Dendritic cell treated with granulocyte-macrophage colony-stimulating factor and Interleukin-4, amounts not matched to agents 40 ng/mL and 50 ng/mL, for 4 days (primary cell): ENCODE measurements around the gene CRHR2.

Experiments used
- H3K27ac Mint-ChIP-seq: one replicate; pipeline ENCODE4 v1.8.0; 2022; ENCODE audit warnings: mild to moderate bottlenecking, mixed read lengths
- H3K27me3 Mint-ChIP-seq: one replicate; pipeline ENCODE4 v1.8.0; 2022; ENCODE audit warnings: mild to moderate bottlenecking, mixed read lengths
- H3K36me3 Mint-ChIP-seq: one replicate; pipeline ENCODE4 v1.8.0; 2022; ENCODE audit warnings: low read depth, mixed read lengths
- H3K4me1 Mint-ChIP-seq: one replicate; pipeline ENCODE4 v1.8.0; 2022; ENCODE audit warnings: low read depth, mixed read lengths
- H3K4me3 Mint-ChIP-seq: one replicate; pipeline ENCODE4 v1.8.0; 2022; ENCODE audit warnings: mild to moderate bottlenecking, moderate library complexity, mixed read lengths
- H3K9me3 Mint-ChIP-seq: one replicate; pipeline ENCODE4 v1.8.0; 2022; ENCODE audit warnings: mixed read lengths
- intact Hi-C: fragments of 100-400 bp; cut with micrococcal nuclease; formaldehyde crosslinking; loops from one replicate; pipeline ENCODE4 v1.15.0; 2022

Gene CRHR2

GRCh38 chr7:30699706-30700495 lies 17.6 kb upstream of the CRHR2 start:
- intact Hi-C loops: no loop called here
- no peaks in the 10 kb centered on the region for H3K36me3 Mint-ChIP-seq
- no peaks in the 10 kb centered on the region for H3K9me3 Mint-ChIP-seq
- H3K4me1 Mint-ChIP-seq: no peaks in the 10 kb centered on the region
- no peak overlapping the region for H3K4me3 Mint-ChIP-seq
- H3K27ac Mint-ChIP-seq: no peak overlapping the region
- peaks cover 3% of the 10 kb centered on the region for H3K27me3 Mint-ChIP-seq

- Mint-ChIP-seq H3K9me3 (no peaks in the 10 kb centered on the region), H3K36me3 (no peaks in the 10 kb centered on the region), H3K4me3 (no peak overlapping the region), H3K27ac (no peak overlapping the region), H3K4me1 (no peaks in the 10 kb centered on the region), H3K27me3 (peaks cover 3% of the 10 kb centered on the region)
- intact Hi-C loops: no loop called here
Observed at GRCh38 chr7:30698481-30698880, 16.2 kb upstream of the CRHR2 start.

DNA sequence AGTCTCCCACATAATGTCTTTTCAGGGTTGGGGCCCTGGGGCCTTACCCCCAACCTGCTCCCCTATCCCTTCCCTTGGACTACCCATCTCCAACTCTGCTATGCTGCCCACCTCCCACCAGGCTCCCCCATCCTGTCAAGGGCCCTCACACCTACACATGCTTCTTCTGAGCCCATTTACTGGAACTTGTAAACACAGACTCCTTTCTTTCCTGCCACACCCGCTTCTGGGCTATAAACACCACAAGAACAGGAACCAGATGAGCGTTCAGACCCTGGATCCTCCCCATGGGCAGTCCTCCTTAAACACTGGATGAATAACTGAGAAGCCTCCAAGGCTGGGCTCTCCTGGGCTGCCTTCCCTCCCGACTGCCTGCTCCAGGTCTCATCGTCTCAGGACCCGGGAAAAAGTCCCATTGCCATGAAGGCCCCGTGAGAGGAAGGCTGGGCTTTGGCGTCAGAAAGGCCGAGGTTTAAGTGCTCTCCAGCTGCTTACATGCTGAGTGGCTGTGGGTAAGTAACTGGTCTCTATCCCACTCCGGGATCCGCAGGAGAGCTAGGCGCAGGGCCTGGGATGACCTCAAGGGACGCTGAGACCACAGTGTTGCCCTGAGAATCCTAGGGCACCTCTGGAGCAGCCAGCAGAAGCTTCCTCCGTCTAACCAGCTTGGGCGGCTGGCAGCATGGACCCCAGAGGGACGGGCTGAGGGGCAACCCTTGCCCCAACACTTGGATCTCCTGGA lies 15.6 kb upstream of the CRHR2 start:
- H3K9me3 Mint-ChIP-seq: no peaks in the 10 kb centered on the region
- H3K4me1 Mint-ChIP-seq: no peaks in the 10 kb centered on the region
- H3K4me3 Mint-ChIP-seq: no peak overlapping the region
- intact Hi-C loops: no loop called here
- no peaks in the 10 kb centered on the region for H3K36me3 Mint-ChIP-seq
- peaks cover 3% of the 10 kb centered on the region for H3K27me3 Mint-ChIP-seq
- H3K27ac Mint-ChIP-seq: no peak overlapping the region

- intact Hi-C loops: no loop called here
- Mint-ChIP-seq H3K4me1 (no peaks in the 10 kb centered on the region), H3K36me3 (no peaks in the 10 kb centered on the region), H3K9me3 (no peaks in the 10 kb centered on the region), H3K27ac (no peak overlapping the region), H3K27me3 (peaks cover 2% of the 10 kb centered on the region), H3K4me3 (no peak overlapping the region)
Observed at GRCh38 chr7:30694774-30695721, 12.8 kb upstream of the CRHR2 start.

DNA sequence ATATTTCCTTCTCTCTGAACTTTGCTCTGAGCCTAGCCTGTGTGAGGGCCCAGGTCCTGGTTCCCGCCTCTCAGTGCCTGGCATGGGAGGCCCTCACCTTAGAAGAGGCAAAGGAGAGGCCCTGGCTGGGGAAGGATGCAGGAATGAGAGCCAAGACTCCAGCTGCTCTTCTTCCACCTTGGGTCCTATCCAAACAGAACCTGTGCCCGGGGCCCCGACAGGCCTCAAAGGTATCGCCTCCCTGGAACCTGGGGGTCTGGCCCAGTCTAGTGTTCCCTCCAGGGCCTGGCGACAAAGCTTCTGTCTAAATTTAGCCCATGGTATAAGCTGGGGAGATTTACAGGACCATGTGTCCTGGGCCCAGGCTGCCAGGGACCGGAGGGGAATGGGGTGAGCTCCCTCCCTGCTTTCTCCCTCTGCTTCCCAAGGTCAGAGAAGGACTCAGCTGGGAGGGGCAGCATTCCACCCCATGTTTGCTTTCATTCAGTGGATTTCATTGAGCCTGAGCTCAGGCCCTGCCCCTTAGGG lies 12.0 kb upstream of the CRHR2 start:
- H3K4me3 Mint-ChIP-seq: no peak overlapping the region
- peaks cover 2% of the 10 kb centered on the region for H3K27me3 Mint-ChIP-seq
- H3K36me3 Mint-ChIP-seq: no peaks in the 10 kb centered on the region
- no peaks in the 10 kb centered on the region for H3K9me3 Mint-ChIP-seq
- H3K4me1 Mint-ChIP-seq: no peaks in the 10 kb centered on the region
- intact Hi-C loops: no loop called here
- no peak overlapping the region for H3K27ac Mint-ChIP-seq

GRCh38 chr7:30692882-30693281 lies 10.6 kb upstream of the CRHR2 start:
- H3K4me1 Mint-ChIP-seq: no peaks in the 10 kb centered on the region
- no peak overlapping the region for H3K27ac Mint-ChIP-seq
- no peaks in the 10 kb centered on the region for H3K36me3 Mint-ChIP-seq
- intact Hi-C loops: no loop called here
- no peaks in the 10 kb centered on the region for H3K9me3 Mint-ChIP-seq
- H3K27me3 Mint-ChIP-seq: peaks cover 2% of the 10 kb centered on the region
- H3K4me3 Mint-ChIP-seq: no peak overlapping the region

GRCh38 chr7:30692438-30692837 lies 10.2 kb upstream of the CRHR2 start:
- intact Hi-C loops: no loop called here
- Mint-ChIP-seq H3K4me1 (no peaks in the 10 kb centered on the region), H3K27ac (no peak overlapping the region), H3K9me3 (no peaks in the 10 kb centered on the region), H3K27me3 (peaks cover 2% of the 10 kb centered on the region), H3K36me3 (no peaks in the 10 kb centered on the region), H3K4me3 (no peak overlapping the region)

GRCh38 chr7:30690011-30690410 lies 7.8 kb upstream of the CRHR2 start:
- intact Hi-C loops: no loop called here

DNA sequence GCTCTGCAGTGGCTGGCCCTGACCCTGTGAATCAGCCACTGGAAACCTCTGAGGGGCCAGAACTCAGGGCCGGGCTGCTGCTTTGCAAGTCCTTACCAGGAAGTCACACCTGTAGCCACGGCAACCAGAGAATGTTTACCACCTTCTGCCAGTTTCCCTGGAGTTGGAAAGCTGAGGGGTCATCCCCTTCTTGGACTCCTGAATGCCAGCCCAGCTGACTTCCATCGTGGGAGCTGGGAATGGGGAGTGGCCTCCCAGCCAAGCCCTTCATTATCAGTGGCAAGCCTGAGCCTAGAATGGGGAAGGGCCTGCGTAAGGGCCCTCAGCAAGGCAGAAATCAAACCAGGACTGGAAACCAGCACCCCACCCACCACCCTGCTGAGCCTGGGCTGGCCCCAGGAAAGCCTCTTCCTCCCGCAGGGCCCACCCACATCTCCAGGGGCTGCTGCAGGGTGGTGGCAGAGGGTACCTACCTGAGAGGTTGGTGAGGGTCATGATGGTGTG lies 6.5 kb upstream of the CRHR2 start:
- peaks cover 16% of the 10 kb centered on the region for H3K27me3 Mint-ChIP-seq
- H3K36me3 Mint-ChIP-seq: no peaks in the 10 kb centered on the region
- H3K9me3 Mint-ChIP-seq: no peaks in the 10 kb centered on the region
- H3K4me3 Mint-ChIP-seq: no peak overlapping the region
- H3K27ac Mint-ChIP-seq: no peak overlapping the region
- H3K4me1 Mint-ChIP-seq: no peaks in the 10 kb centered on the region
- intact Hi-C loops: no loop called here

More at GRCh38 chr7:30690011-30690410, 7.8 kb upstream of the CRHR2 start:
- no peak overlapping the region for H3K27ac Mint-ChIP-seq
- no peaks in the 10 kb centered on the region for H3K9me3 Mint-ChIP-seq
- no peaks in the 10 kb centered on the region for H3K36me3 Mint-ChIP-seq
- H3K27me3 Mint-ChIP-seq: peaks cover 3% of the 10 kb centered on the region
- H3K4me1 Mint-ChIP-seq: no peaks in the 10 kb centered on the region
- no peak overlapping the region for H3K4me3 Mint-ChIP-seq

DNA sequence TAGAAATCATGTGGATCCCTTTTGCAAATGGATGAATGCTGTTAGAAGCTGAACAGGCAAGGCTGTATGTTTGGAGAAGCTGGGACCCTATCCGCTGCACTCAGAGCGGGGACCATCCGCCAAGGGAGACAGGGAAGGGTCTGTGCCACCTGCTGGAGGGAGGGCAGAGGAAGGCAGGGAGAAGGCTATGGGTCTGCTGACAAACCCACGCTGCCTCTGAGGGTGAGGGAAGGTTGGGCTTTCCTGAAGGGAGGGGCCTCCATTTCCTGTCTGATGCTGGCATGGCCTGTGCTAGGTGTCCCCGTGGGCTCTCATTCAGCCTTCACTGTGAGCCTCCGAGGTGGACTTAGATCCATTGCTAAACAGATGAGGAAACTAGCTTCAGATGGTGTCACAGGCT lies 5.3 kb upstream of the CRHR2 start:
- Mint-ChIP-seq H3K27me3 (peaks cover 27% of the 10 kb centered on the region), H3K36me3 (no peaks in the 10 kb centered on the region), H3K4me1 (peaks cover 4% of the 10 kb centered on the region), H3K27ac (no peak overlapping the region), H3K9me3 (no peaks in the 10 kb centered on the region), H3K4me3 (no peak overlapping the region)
- intact Hi-C loops: no loop called here

- intact Hi-C loops: no loop called here
Observed at GRCh38 chr7:30684351-30684750, 2.1 kb upstream of the CRHR2 start.

DNA sequence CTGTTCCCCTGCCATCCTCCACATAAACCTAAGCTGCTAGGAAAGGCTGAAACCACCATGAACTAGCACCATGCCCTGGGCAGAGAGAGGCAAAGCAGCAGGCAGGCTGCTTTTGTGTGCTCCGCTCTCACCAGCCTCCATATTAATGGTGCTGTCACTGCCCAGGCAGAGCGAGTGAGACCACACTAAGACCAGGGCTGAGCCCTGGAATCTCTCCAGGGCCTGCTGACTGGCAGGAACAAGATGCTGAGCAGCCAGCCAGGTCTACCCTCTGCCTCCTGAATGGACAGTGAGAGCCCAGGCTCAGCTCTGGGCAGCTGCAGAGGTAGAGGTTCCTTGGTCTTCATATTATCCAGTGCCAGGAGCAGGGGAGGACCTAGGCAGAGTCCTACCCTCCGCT lies 1.6 kb upstream of the CRHR2 start:
- Mint-ChIP-seq H3K36me3 (no peaks in the 10 kb centered on the region), H3K27me3 (peaks cover 59% of the 10 kb centered on the region), H3K27ac (no peak overlapping the region), H3K4me1 (peaks cover 14% of the 10 kb centered on the region), H3K4me3 (no peak overlapping the region), H3K9me3 (no peaks in the 10 kb centered on the region)
- intact Hi-C loops: no loop called here

More at GRCh38 chr7:30684351-30684750, 2.1 kb upstream of the CRHR2 start:
- Mint-ChIP-seq H3K27ac (no peak overlapping the region), H3K4me1 (peaks cover 14% of the 10 kb centered on the region), H3K9me3 (no peaks in the 10 kb centered on the region), H3K36me3 (no peaks in the 10 kb centered on the region), H3K27me3 (peaks cover 54% of the 10 kb centered on the region), H3K4me3 (no peak overlapping the region)

DNA sequence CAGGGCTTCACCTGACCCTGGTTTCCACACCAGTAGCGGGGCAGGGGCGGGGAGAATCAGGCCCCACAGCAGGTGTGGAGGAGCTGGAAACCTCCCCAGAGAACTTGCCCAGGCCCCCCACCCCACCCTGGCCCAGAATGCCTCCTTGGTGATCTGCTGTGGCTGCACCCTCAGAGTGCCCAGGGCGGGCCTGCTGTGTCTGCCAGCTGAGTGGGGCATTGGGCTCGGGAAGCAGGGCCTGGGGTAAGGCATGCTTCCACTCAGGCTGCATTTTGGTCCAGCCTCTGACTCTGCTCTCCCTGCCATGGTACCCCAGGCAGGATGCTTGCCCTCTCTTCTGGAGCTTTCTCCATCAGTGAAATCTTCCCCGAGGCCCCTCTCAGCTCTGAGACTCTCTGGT lies 1.1 kb upstream of the CRHR2 start:
- Mint-ChIP-seq H3K36me3 (no peaks in the 10 kb centered on the region), H3K4me1 (peaks cover 14% of the 10 kb centered on the region), H3K27ac (no peak overlapping the region), H3K4me3 (no peak overlapping the region), H3K9me3 (no peaks in the 10 kb centered on the region), H3K27me3 (peaks cover 64% of the 10 kb centered on the region)
- intact Hi-C loops: no loop called here
